GM19324 (cell line): ENCODE measurements around the gene GLDN.
"Not testable (repeated sequence)": the region's sequence is repeated elsewhere in the genome, so short reads cannot be mapped to it uniquely, and the experiment has no call there.

ENCODE experiments used
- ATAC-seq: cut with Tn5 transposase; IDR thresholded peaks from one replicate; pipeline ENCODE4 v1.9.1; 2021; ENCODE audit warnings: mild to moderate bottlenecking, moderate library complexity; ENCODE audit not compliant: unreplicated experiment, low FRiP score

GLDN gene

GRCh38 chr15:51438526-51438925 lies 97.1 kb downstream of the GLDN start:
- ATAC-seq = no peak

- no peak for ATAC-seq
Measured at GRCh38 chr15:51443282-51443914, 101.9 kb downstream of the GLDN start.

GRCh38 chr15:51444112-51444511 lies 102.7 kb downstream of the GLDN start:
- no peak for ATAC-seq

GRCh38 chr15:51444807-51445206 lies 103.4 kb downstream of the GLDN start:
- no peak for ATAC-seq

GRCh38 chr15:51446029-51446744 lies 104.7 kb downstream of the GLDN start:
- not testable (repeated sequence) for ATAC-seq

GRCh38 chr15:51447855-51448621 lies 106.6 kb downstream of the GLDN start:
- no peak for ATAC-seq

- ATAC-seq = no peak
Measured at GRCh38 chr15:51448622-51449399, 107.4 kb downstream of the GLDN start.

- no peak for ATAC-seq
Measured at GRCh38 chr15:51450001-51450400, 108.5 kb downstream of the GLDN start.
